HTERT RPE-1 (cell line): Measurements from ENCODE around the gene ART5.
"Not testable (repeated sequence)": the region's sequence is repeated elsewhere in the genome, so short reads cannot be mapped to it uniquely, and the experiment has no call there.

Source experiments
- in situ Hi-C: fragments of 300-500 bp; cut with MboI; formaldehyde crosslinking; loops from 4 replicates; pipeline ENCODE4 v1.14.3; 2020; ENCODE audit warnings: low sequenced_read_pairs

The ART5 gene

DNA sequence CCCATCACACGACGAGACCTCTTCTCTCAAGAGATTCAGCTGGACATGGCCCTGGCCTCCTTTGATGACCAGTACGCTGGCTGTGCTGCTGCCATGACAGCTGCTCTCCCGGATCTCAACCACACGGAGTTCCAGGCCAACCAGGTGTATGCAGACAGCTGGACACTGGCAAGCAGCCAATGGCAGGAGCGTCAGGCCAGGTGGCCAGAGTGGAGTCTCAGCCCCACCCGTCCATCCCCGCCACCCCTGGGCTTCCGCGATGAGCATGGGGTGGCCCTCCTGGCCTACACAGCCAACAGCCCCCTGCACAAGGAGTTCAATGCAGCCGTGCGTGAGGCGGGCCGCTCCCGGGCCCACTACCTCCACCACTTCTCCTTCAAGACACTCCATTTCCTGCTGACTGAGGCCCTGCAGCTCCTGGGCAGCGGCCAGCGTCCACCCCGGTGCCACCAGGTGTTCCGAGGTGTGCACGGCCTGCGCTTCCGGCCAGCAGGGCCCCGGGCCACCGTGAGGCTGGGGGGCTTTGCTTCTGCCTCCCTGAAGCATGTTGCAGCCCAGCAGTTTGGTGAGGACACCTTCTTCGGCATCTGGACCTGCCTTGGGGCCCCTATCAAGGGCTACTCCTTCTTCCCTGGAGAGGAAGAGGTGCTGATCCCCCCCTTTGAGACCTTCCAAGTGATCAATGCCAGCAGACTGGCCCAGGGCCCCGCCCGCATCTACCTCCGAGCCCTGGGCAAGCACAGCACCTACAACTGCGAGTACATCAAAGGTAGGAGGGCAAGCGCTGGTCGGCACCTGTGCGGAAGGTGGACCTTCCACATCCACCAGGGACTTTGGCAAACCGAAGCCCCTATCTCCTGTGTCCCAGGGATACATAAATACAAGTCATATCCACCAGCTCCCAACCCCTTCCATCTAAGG, 18.1 kb upstream of the ART5 start:
- in situ Hi-C loops = no loop called here

GRCh38 chr11:3658252-3658651, 16.5 kb upstream of the ART5 start:
- in situ Hi-C loops = no loop called here

DNA sequence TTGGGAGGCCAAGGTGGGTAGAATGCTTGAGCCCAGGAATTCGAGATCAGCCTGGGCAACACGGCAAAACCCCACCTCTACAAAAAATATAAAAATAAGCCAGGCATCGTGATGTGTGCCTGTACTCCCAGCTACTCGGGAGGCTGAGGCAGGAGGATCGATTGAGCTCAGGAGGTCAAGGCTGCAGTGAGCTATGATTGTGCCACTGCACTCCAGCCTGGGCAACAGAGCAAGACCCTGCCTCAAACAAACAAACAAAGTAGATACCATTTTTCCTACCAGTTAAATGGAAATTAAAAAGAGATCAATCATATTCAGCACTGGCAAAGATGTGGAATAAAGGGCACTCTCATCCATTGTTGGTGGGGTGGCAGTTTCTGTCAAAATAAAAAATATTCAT, 15.5 kb upstream of the ART5 start:
- in situ Hi-C loops = not testable (repeated sequence)

DNA sequence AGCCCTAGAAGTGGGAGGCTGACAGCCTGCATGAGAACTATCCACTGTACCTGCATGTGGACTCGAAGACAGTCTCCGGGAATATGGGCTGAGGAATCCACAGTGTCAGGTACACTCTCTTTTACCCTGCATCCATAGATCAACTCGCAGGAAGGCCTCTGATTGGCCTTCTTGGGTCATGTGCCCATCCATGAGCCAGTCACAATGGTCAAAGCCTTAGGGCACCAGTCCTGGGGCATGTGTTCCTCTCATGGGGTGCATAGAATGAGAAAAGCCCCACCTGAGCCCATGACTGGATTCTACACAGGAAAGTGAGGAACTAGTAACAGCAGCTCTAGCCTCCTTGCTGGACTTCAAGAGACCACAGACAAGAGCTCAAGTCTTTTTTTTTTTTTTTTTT, 13.8 kb upstream of the ART5 start:
- in situ Hi-C loops = no loop called here

GRCh38 chr11:3652514-3652913, 10.7 kb upstream of the ART5 start:
- in situ Hi-C loops = not testable (repeated sequence)

DNA sequence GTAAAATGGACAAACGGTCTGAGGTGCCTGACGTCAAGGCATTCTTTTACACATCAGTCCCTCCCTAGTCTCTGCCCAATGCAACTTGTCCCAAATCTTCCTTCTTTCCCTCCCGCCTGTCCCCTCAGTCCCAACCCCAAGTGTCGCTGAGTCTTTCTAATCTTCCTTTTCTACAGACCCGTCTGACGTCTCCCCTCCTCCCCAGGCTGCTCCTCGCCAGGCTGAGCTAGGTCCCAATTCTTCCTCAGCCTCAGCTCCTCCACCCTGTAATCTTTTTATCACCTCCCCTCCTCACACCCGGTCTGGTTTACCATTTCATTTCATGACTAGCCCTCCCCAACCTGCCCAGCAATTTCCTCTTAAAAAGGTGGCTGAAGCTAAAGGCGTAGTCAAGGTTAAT, 7.6 kb upstream of the ART5 start:
- in situ Hi-C loops = not testable (repeated sequence)

DNA sequence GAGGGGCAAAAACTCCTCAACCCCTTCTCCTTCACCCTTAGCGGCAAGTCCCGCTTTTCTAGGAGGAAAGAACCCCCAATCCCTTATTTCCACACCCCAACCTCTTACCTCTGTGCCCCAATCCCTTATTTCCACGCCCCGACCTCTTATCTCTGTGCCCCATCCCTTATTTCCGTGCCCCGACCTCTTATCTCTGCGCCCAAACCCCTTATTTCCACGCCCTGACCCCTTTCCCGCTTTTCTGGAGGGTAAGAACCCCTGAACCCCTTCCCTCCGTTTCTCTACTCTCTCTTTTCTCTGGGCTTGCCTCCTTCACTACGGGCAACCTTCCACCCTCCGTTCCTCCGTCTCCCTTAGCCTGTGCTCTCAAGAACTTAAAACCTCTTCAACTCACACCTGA, 7.1 kb upstream of the ART5 start:
- in situ Hi-C loops = not testable (repeated sequence)

- in situ Hi-C loops = no loop called here
Measured at GRCh38 chr11:3645552-3645951, 3.8 kb upstream of the ART5 start.

GRCh38 chr11:3644817-3645235, 3.0 kb upstream of the ART5 start, which contains the start of gene ART1:
Gene ART1, plus strand, starts transcription at chr11:3645128. Its CDS starts 14,086 bp downstream, at chr11:3659214.
- in situ Hi-C loops = no loop called here

GRCh38 chr11:3643102-3643546, 1.3 kb upstream of the ART5 start:
- in situ Hi-C loops = not testable (repeated sequence)

DNA sequence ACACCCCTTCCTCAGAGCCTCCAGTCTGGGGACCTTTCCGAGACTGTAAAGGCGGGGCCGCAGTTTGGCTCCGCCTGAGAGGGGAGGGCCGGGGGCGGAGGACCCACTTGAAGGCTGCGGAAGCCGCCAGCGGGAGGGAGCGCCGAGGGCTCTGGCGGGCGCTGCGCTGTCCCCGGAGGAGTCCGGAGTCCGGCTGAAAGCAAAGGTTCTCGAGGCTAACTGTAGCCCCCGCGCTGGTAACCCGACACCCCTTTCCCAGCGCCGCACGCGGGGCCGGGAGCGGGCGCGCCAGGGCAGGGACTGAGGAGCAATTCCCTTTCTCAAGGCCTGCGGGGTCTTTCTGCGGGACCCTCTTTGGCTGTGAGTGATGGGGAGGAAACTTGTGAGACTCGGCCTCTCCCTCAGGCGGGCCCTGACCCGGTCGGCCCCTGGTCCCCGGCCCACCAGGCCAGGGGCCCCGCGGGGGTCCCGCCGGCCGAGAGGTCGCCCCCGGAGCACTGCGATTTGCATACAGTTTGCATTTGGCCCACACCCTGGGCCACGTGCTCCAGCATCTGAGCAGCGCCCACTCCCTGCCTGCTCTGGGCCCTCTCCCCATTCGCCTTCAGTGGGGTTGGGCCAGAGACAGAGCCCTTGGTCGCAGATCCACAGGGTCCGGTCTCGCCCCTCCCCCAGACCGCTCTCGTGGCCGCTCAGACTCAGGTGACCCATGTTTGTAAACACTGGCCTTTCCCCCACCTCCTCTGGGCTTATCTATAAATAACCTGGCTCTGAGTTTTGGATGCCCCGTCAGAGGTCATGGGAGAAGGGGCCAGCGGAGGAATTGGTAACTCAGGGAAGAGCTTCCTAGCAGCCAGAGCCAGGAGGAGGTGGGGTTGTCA, 519 bp upstream of the ART5 start:
- in situ Hi-C loops = no loop called here

- in situ Hi-C loops = no loop called here
Measured at GRCh38 chr11:3641191-3641590, 601 bp downstream of the ART5 start.

GRCh38 chr11:3639841-3640240, 2.0 kb downstream of the ART5 start:
- in situ Hi-C loops = no loop called here

DNA sequence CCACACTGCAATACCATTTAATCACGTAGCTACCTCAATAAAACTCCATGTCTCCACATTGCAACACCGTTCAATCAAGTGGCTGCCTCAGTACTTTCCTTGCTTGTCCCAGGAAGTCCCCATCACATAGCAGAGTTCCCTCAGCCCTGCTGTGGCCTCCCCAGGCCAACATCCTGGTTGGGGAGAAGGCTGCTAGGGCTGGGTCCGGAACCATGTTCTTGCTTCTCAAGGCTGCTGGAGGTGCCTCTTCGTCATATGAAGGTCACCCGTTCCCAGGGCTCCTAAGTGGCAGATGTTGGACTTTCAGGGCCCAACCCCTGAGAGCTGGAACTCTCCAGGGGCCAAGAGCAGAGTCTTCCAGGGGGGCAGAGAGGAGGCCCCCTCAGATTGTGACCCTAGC, 3.3 kb downstream of the ART5 start:
- in situ Hi-C loops = no loop called here

DNA sequence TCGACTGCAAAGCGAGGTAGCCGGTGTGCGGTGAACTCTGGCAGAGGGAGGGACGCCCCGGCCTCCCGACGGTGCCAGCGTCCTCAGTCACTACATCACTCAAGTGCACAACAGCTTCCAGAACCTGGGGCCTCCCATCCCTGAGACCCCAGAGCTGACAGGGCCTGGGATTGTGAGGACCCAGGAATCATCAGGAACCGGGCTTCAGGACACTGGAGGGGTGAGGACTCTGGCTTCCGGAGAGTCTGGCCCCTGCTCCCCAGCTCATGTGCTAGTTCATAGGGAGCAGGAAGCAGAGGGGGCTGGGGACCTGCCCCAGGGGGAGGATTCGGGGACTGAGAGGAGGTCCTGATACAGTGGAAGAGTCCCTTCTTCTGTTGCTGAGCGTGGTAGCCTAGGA, 4.6 kb downstream of the ART5 start:
- in situ Hi-C loops = no loop called here

GRCh38 chr11:3635641-3636375, 6.0 kb downstream of the ART5 start:
- in situ Hi-C loops = no loop called here

GRCh38 chr11:3632070-3632660, 9.6 kb downstream of the ART5 start:
- in situ Hi-C loops = no loop called here

GRCh38 chr11:3631331-3631730, 10.5 kb downstream of the ART5 start:
- in situ Hi-C loops = no loop called here

GRCh38 chr11:3627291-3627690, 14.5 kb downstream of the ART5 start:
- in situ Hi-C loops = no loop called here

DNA sequence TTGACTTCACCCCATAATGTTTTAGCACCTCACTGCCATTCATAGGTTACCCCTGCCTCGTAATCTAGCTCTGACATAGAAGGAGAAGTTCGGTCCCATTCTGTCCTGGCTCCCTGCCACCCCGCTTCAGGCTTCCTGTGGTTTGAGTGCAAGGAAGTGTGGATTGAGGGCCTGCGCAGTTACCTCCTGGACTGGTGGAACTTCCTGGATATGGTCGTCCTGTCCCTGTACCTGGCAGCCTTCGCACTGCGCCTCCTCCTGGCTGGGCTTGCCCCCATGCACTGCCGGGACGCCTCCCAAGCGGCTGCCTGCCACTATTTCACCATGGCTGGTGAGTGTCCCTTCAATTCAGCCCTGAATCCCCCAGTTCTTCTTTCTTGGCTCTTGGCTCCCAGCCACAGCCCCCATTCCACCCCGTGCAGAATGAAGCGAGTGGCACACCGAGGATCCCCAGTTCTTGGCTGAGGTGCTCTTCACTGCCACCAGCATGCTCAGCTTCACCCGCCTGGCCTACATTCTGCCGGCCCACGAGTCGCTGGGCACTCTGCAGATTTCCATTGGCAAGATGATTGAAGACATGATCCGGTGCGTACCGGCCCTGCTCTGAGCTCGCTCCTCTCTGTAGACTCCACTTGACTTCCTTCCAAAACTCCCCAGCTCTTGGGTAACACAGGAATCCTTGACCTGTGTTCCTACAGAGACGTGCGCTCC, 15.4 kb downstream of the ART5 start:
- in situ Hi-C loops = no loop called here
